Measurements from ENCODE around the gene NMRK1. TPM values are rescaled to one million over a fixed set of nuclear protein-coding genes. Genes with fewer than 3 reads are reported as not detected.
A peak's percentile ranks its signal among the peaks of the same experiment; 100 is the strongest.

Gene NMRK1
- total RNA-seq, 1 experiment from 2014 or later, result 9.7 TPM

DNA sequence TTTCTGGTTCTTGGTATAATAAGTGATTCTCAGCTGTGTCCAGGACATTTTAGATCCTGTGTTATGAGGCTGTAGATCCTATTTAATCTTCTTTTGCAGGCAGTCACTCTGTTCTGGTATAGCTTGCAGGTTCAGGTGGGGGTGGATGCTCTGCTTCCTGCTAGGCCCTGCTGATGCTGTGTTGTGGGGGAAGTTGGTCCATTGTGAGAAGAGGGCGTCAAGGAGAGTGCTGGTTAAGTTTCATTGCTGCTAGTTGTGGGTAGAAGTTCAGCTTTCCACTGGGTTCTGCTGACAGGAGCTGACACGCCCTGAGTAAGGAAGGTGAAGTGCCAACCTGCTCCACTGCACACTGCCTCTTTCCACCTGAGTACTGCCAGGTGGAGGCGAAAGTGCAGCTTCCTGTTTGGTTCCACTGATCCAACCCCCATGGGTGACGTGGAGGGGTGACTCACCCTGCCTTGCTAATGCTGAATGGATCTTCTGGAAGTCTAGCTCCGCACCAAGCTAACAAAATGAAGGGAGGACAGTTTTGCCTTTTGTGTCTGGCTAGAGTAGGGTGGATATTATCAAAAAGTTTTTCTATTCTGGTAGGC, 16.3 kb downstream of the NMRK1 start:
- H2AFZ ChIP-seq (ENCODE audit: low read length), result peak overlapping the region; percentile 72
- CTCF ChIA-PET, result no interaction called here
- H3K4me2 ChIP-seq (ENCODE audit: low read length), result peak overlapping the region; percentile 61
- H3K9me2 ChIP-seq (replicated peaks; ENCODE audit: low read length), result no peaks in the 10 kb centered on the region
- TF ChIP-seq EZH2 (IDR thresholded peaks at IDR 0.05; ENCODE audit: low read length, unreplicated experiment) (no peak), EZH2phosphoT487 (IDR thresholded peaks at IDR 0.05; ENCODE audit: borderline replicate concordance, low read length) (no peak)
- TF ChIP-seq, protein P1, sequence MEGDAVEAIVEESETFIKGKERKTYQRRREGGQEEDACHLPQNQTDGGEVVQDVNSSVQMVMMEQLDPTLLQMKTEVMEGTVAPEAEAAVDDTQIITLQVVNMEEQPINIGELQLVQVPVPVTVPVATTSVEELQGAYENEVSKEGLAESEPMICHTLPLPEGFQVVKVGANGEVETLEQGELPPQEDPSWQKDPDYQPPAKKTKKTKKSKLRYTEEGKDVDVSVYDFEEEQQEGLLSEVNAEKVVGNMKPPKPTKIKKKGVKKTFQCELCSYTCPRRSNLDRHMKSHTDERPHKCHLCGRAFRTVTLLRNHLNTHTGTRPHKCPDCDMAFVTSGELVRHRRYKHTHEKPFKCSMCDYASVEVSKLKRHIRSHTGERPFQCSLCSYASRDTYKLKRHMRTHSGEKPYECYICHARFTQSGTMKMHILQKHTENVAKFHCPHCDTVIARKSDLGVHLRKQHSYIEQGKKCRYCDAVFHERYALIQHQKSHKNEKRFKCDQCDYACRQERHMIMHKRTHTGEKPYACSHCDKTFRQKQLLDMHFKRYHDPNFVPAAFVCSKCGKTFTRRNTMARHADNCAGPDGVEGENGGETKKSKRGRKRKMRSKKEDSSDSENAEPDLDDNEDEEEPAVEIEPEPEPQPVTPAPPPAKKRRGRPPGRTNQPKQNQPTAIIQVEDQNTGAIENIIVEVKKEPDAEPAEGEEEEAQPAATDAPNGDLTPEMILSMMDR (conservative IDR thresholded peaks at IDR 0.05; ENCODE audit: low read depth, low read length), result no peak
- no peaks in the 10 kb centered on the region for H3F3A ChIP-seq (ENCODE audit: low read length, unreplicated experiment)
- H3K4me3 ChIP-seq (ENCODE audit: low read length), result peak overlapping the region; percentile 25; the same call in 1 of the 2 replicates
- no peak overlapping the region for H3K9ac ChIP-seq (ENCODE audit: low read length)
- intact Hi-C loops (cut with micrococcal nuclease), result no loop called here
- ATAC-seq (peak; percentile 70), DNase-seq (peak; percentile 82)
- peak overlapping the region; percentile 56 for H3K27ac ChIP-seq (ENCODE audit: low read length)
- no peaks in the 10 kb centered on the region for H3K27me3 ChIP-seq (ENCODE audit: low read length)
- no peaks in the 10 kb centered on the region for H3K79me2 ChIP-seq (ENCODE audit: low read length)
- no TSS peak for BruUV-seq (replicated peaks)
- POLR2A ChIA-PET (ENCODE audit: unreplicated experiment), result interaction anchor here (0.6 kb wide), 1 partner anchor 43 kb away, joined by 3 read pairs; no protein-coding TSS in a partner anchor
- peaks cover 13% of the 10 kb centered on the region for H3K4me1 ChIP-seq (ENCODE audit: insufficient read depth, low read length)
- H3K36me3 ChIP-seq (ENCODE audit: low read depth, low read length), result no peaks in the 10 kb centered on the region
- no peaks in the 10 kb centered on the region for H4K20me1 ChIP-seq (ENCODE audit: low read length)
- H3K9me3 ChIP-seq (ENCODE audit: low read length), result no peaks in the 10 kb centered on the region

DNA sequence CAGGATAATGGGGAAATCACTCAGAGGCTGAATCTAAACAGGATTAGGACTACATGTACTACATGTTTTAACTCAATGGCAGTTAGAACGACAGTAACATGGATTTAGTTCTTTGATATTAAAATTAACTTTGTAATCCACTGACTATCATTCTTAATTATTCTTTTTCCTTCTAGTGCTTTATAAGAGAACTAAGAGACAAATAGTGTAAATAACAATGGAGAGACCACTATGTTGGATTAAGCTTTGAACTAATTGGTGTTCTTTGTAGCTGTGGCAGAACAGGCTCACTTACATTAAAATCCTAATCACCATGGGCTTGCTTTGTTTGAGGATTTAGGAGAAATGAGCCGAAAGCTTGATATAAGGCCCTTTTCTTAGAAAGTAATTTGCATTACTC, 18.8 kb downstream of the NMRK1 start:
- ChIA-PET CTCF (no interaction called here), POLR2A (ENCODE audit: unreplicated experiment) (no interaction called here)
- H3K4me2 ChIP-seq (ENCODE audit: low read length), result no peak overlapping the region
- no peak for TF ChIP-seq EZH2 (IDR thresholded peaks at IDR 0.05; ENCODE audit: low read length, unreplicated experiment)
- TF ChIP-seq, protein P1 (conservative IDR thresholded peaks at IDR 0.05; ENCODE audit: low read depth, low read length), result no peak
- no peak for TF ChIP-seq EZH2phosphoT487 (IDR thresholded peaks at IDR 0.05; ENCODE audit: borderline replicate concordance, low read length)
- BruUV-seq (replicated peaks), result no TSS peak
- intact Hi-C loops (cut with micrococcal nuclease), result no loop called here
- H2AFZ ChIP-seq (ENCODE audit: low read length), result no peak overlapping the region
- H3K27me3 ChIP-seq (ENCODE audit: low read length), result no peaks in the 10 kb centered on the region
- no peak overlapping the region for H3K9ac ChIP-seq (ENCODE audit: low read length)
- H3F3A ChIP-seq (ENCODE audit: low read length, unreplicated experiment), result no peaks in the 10 kb centered on the region
- no peak overlapping the region for H3K4me3 ChIP-seq (ENCODE audit: low read length)
- H4K20me1 ChIP-seq (ENCODE audit: low read length), result no peaks in the 10 kb centered on the region
- ATAC-seq (no peak), DNase-seq (no peak)
- no peaks in the 10 kb centered on the region for H3K9me3 ChIP-seq (ENCODE audit: low read length)
- no peaks in the 10 kb centered on the region for H3K36me3 ChIP-seq (ENCODE audit: low read depth, low read length)
- H3K27ac ChIP-seq (ENCODE audit: low read length), result no peak overlapping the region
- no peaks in the 10 kb centered on the region for H3K79me2 ChIP-seq (ENCODE audit: low read length)
- H3K9me2 ChIP-seq (replicated peaks; ENCODE audit: low read length), result no peaks in the 10 kb centered on the region
- peaks cover 13% of the 10 kb centered on the region for H3K4me1 ChIP-seq (ENCODE audit: insufficient read depth, low read length)

DNA sequence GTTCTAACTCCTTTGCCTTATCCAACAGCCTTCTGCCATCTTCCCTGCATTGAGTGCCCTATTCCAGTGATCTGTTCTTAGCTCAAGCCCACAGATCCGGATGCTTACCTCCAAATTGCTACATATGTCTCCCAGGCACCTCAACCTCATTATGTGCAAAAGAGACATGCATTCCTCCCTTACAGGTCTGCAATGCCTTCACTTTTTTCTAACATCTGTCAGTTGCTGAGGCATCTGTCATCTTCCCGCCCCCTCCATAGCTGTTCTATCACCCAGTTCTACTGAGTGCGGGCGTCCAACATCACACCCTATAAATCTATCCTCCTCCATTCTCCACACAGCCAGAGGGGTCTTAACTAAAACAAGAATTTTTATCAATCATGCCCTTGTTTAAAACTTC, 20.1 kb downstream of the NMRK1 start:
- Histone ChIP-seq H3K4me2 (ENCODE audit: low read length) (no peak overlapping the region), H3K9ac (ENCODE audit: low read length) (no peak overlapping the region), H3K79me2 (ENCODE audit: low read length) (no peaks in the 10 kb centered on the region), H3K27ac (ENCODE audit: low read length) (no peak overlapping the region), H3K27me3 (ENCODE audit: low read length) (no peaks in the 10 kb centered on the region), H4K20me1 (ENCODE audit: low read length) (no peaks in the 10 kb centered on the region), H3K9me3 (ENCODE audit: low read length) (no peaks in the 10 kb centered on the region), H3K4me1 (ENCODE audit: insufficient read depth, low read length) (peaks cover 13% of the 10 kb centered on the region), H3K9me2 (replicated peaks; ENCODE audit: low read length) (no peaks in the 10 kb centered on the region), H3F3A (ENCODE audit: low read length, unreplicated experiment) (no peaks in the 10 kb centered on the region), H3K36me3 (ENCODE audit: low read depth, low read length) (no peaks in the 10 kb centered on the region), H2AFZ (ENCODE audit: low read length) (no peak overlapping the region), H3K4me3 (ENCODE audit: low read length) (no peak overlapping the region)
- ATAC-seq (no peak), DNase-seq (no peak)
- POLR2A ChIA-PET (ENCODE audit: unreplicated experiment), result no interaction called here
- intact Hi-C loops (cut with micrococcal nuclease), result no loop called here
- TF ChIP-seq EZH2phosphoT487 (IDR thresholded peaks at IDR 0.05; ENCODE audit: borderline replicate concordance, low read length) (no peak), EZH2 (IDR thresholded peaks at IDR 0.05; ENCODE audit: low read length, unreplicated experiment) (no peak)
- TF ChIP-seq, protein P1 (conservative IDR thresholded peaks at IDR 0.05; ENCODE audit: low read depth, low read length), result no peak
- CTCF ChIA-PET, result no interaction called here
- BruUV-seq (replicated peaks), result no TSS peak
